ENCODE data around the gene RCBTB1.

The RCBTB1 gene

GRCh38 chr13:49585220-49586157, at the start of gene RCBTB1:
Gene RCBTB1 (minus strand): TSS chr13:49585558. CDS start chr13:49567279, 18,279 bp downstream.
- peak; percentile 72 for DNase-seq
- Mint-ChIP-seq H3K4me3 (peak within 1 kb of the TSS; percentile 91), H3K36me3 (ENCODE audit: low read depth) (peaks cover 4% of the 10 kb centered on the region), H3K27ac (peak within 1 kb of the TSS; percentile 90), H3K4me1 (peaks cover 27% of the 10 kb centered on the region), H3K27me3 (no peaks in the 10 kb centered on the region), H3K9me3 (no peaks in the 10 kb centered on the region)
- peak; percentile 96 for ATAC-seq

GRCh38 chr13:49633710-49634109, 48.4 kb upstream of the RCBTB1 start:
- DNase-seq (no peak), ATAC-seq (no peak)
- Mint-ChIP-seq H3K36me3 (ENCODE audit: low read depth) (no peaks in the 10 kb centered on the region), H3K27me3 (no peaks in the 10 kb centered on the region), H3K4me1 (peaks cover 16% of the 10 kb centered on the region), H3K4me3 (no peak overlapping the region), H3K9me3 (no peaks in the 10 kb centered on the region), H3K27ac (no peak overlapping the region)

DNA sequence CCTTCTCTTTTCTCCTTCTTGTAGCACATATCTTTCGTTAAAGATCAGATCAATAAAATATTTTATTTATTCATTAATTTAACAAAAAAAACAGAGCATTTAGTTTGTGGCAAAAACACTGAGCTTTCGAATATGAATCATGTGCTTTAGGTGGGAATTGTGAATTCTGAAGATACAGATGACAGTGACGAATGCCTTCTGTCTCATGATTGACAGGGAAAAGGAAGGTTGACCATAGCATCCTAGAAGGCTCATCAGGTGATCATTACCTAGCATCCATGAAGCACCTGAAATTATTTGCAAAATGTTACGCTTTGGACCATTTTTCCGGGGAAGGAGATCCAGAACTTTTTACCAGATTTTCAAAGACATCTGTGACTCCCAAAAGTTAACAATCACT, 46.8 kb upstream of the RCBTB1 start:
- Mint-ChIP-seq H3K27ac (no peak overlapping the region), H3K9me3 (no peaks in the 10 kb centered on the region), H3K36me3 (ENCODE audit: low read depth) (no peaks in the 10 kb centered on the region), H3K4me3 (no peak overlapping the region), H3K27me3 (no peaks in the 10 kb centered on the region), H3K4me1 (peaks cover 26% of the 10 kb centered on the region)
- no peak for DNase-seq
- ATAC-seq, result no peak

GRCh38 chr13:49630580-49630979, 45.2 kb upstream of the RCBTB1 start:
- Mint-ChIP-seq H3K9me3 (no peaks in the 10 kb centered on the region), H3K27me3 (no peaks in the 10 kb centered on the region), H3K27ac (no peak overlapping the region), H3K4me1 (peaks cover 20% of the 10 kb centered on the region), H3K4me3 (no peak overlapping the region), H3K36me3 (ENCODE audit: low read depth) (no peaks in the 10 kb centered on the region)
- no peak for ATAC-seq
- DNase-seq, result no peak

- Mint-ChIP-seq H3K4me1 (peaks cover 15% of the 10 kb centered on the region), H3K27me3 (no peaks in the 10 kb centered on the region), H3K36me3 (ENCODE audit: low read depth) (no peaks in the 10 kb centered on the region), H3K4me3 (no peak overlapping the region), H3K9me3 (no peaks in the 10 kb centered on the region), H3K27ac (no peak overlapping the region)
- no peak for ATAC-seq
- DNase-seq, result no peak
Measured at GRCh38 chr13:49629947-49630346, 44.6 kb upstream of the RCBTB1 start.

GRCh38 chr13:49629196-49629938, 44.0 kb upstream of the RCBTB1 start:
- Mint-ChIP-seq H3K27ac (no peak overlapping the region), H3K9me3 (no peaks in the 10 kb centered on the region), H3K27me3 (no peaks in the 10 kb centered on the region), H3K4me1 (peaks cover 15% of the 10 kb centered on the region), H3K36me3 (ENCODE audit: low read depth) (no peaks in the 10 kb centered on the region), H3K4me3 (peak overlapping the region; percentile 89)
- DNase-seq (no peak), ATAC-seq (no peak)

DNA sequence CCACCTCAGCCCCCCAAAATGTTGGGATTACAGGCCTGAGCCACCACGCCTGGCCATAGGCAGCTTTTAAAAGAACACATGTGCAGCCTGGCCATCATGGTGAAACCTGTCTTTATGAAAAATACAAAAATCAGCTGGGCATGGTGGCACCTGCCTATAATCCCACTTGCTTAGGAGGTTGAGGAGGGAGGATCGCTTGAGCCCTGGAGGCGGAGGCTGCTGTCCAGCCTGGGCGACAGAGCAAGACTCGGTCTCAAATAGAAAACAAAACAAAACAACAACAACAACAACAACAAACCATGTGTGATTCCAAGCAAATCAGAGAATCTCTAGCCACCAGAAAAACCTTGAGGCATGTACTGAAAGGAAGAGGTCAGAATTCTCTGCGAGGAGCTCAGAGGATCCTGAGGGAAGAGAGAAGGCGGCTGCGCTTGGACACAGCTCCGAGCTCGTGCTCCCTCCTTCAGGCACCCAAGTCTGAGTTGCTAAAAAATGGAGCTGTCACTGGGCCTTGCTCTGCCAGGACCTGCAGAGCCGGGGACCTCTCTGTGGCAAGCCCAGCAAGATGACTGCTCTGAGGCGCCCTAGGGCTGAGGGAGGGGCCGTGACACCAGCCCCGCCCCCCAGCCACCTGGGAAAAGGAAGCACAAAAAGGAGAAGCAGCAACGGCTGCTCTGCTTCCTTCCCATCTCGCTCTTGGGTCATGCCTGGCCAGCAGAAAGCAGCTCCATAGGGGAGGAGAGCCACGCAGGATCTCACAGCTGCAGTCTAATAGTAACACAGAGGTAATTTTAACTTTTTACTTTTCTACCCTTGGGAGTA, 42.7 kb upstream of the RCBTB1 start, which contains the start of gene ARL11:
TSS of gene ARL11 (plus strand) at position 677 of the 822 bp plus-strand sequence. CDS start 1,941 bp downstream, outside the sequence.
- H3K9me3 Mint-ChIP-seq, result no peaks in the 10 kb centered on the region
- H3K27me3 Mint-ChIP-seq, result no peaks in the 10 kb centered on the region
- H3K36me3 Mint-ChIP-seq (ENCODE audit: low read depth), result no peaks in the 10 kb centered on the region
- DNase-seq, result peak; percentile 74
- peak; percentile 93 for ATAC-seq
- H3K27ac Mint-ChIP-seq, result peak within 1 kb of the TSS; percentile 87
- H3K4me3 Mint-ChIP-seq, result peak within 1 kb of the TSS; percentile 89
- H3K4me1 Mint-ChIP-seq, result peaks cover 16% of the 10 kb centered on the region

GRCh38 chr13:49625392-49626079, 40.2 kb upstream of the RCBTB1 start:
- DNase-seq (no peak), ATAC-seq (no peak)
- no peaks in the 10 kb centered on the region for H3K9me3 Mint-ChIP-seq
- no peaks in the 10 kb centered on the region for H3K27me3 Mint-ChIP-seq
- H3K36me3 Mint-ChIP-seq (ENCODE audit: low read depth), result no peaks in the 10 kb centered on the region
- H3K4me3 Mint-ChIP-seq, result no peak overlapping the region
- H3K4me1 Mint-ChIP-seq, result peaks cover 16% of the 10 kb centered on the region
- no peak overlapping the region for H3K27ac Mint-ChIP-seq

DNA sequence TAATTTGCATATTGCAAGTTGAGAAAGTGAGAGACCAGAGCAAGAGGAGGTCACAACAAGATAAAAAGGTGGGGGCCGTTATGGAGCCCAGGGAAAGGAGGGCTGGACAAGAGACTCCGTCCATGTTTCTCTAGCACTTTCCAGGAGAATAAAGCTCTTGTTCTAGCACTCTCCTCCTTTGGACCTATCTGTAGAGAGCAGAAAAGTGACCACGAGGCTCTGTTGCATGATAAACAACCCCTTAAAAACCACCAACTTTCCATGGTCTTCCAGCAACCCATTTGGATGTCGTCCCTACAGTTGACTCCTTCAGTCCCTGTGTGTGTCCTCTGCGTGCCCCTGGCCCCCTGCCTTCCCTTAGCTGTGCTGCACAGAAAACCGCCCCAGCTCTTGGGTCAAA, 38.9 kb upstream of the RCBTB1 start:
- Mint-ChIP-seq H3K27ac (no peak overlapping the region), H3K9me3 (no peaks in the 10 kb centered on the region), H3K36me3 (ENCODE audit: low read depth) (no peaks in the 10 kb centered on the region), H3K4me1 (peaks cover 15% of the 10 kb centered on the region), H3K27me3 (no peaks in the 10 kb centered on the region), H3K4me3 (no peak overlapping the region)
- DNase-seq (no peak), ATAC-seq (no peak)

- ATAC-seq, result no peak
- Mint-ChIP-seq H3K27ac (no peak overlapping the region), H3K4me1 (peaks cover 5% of the 10 kb centered on the region), H3K27me3 (no peaks in the 10 kb centered on the region), H3K9me3 (no peaks in the 10 kb centered on the region), H3K36me3 (ENCODE audit: low read depth) (no peaks in the 10 kb centered on the region), H3K4me3 (no peak overlapping the region)
- no peak for DNase-seq
Measured at GRCh38 chr13:49622174-49622946, 37.0 kb upstream of the RCBTB1 start.

GRCh38 chr13:49620170-49620621, 34.8 kb upstream of the RCBTB1 start:
- Mint-ChIP-seq H3K9me3 (no peaks in the 10 kb centered on the region), H3K36me3 (ENCODE audit: low read depth) (no peaks in the 10 kb centered on the region), H3K27me3 (no peaks in the 10 kb centered on the region), H3K4me1 (peaks cover 5% of the 10 kb centered on the region), H3K27ac (no peak overlapping the region), H3K4me3 (peak overlapping the region; percentile 67)
- DNase-seq, result no peak
- ATAC-seq, result no peak

- DNase-seq (no peak), ATAC-seq (no peak)
- Mint-ChIP-seq H3K9me3 (no peaks in the 10 kb centered on the region), H3K4me3 (no peak overlapping the region), H3K36me3 (ENCODE audit: low read depth) (no peaks in the 10 kb centered on the region), H3K27me3 (no peaks in the 10 kb centered on the region), H3K4me1 (peaks cover 4% of the 10 kb centered on the region), H3K27ac (no peak overlapping the region)
Measured at GRCh38 chr13:49616676-49617065, 31.3 kb upstream of the RCBTB1 start.

Measured in activated naive CD8-positive, alpha-beta T cell treated with anti-CD3 and anti-CD28 coated beads, Interleukin-2, amount 50 U/mL, for 24 hours (primary cell).